22Rv1 (cell line): Measurements from ENCODE around the gene SMIM44.

Experiments
- ZFX ChIP-seq: fragments of 450-650 bp; IDR thresholded peaks from 2 replicates; pipeline ENCODE4 v1.6.1; 2017; ENCODE audit warnings: antibody characterized with exemption, borderline replicate concordance
- TF ChIP-seq, protein P1 (sequence below): fragments of 450-650 bp; IDR thresholded peaks from 2 replicates; pipeline ENCODE4 v1.5.1; 2017; ENCODE audit warnings: mild to moderate bottlenecking

DNA sequence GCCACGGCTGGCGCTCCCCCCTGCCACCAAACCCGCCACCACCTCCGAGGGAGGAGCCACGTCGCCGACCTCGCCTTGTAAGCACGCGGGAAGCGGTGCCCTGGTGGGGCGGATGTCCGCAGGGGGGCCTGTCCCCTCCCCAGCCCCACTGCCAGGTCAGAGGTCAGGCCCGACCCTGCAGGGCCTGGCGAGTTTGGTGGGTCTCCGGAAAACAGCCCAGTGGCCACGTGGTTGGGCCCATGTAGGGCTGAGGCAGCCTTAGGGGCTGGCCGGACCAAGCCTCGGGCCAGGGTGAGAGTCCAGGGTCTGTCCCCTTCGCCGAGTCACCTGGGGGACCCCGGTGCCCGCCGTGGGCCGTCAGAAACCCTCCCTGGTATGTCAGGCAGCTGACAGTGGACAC is 29.4 kb downstream of the SMIM44 start:
- TF ChIP-seq, protein P1, sequence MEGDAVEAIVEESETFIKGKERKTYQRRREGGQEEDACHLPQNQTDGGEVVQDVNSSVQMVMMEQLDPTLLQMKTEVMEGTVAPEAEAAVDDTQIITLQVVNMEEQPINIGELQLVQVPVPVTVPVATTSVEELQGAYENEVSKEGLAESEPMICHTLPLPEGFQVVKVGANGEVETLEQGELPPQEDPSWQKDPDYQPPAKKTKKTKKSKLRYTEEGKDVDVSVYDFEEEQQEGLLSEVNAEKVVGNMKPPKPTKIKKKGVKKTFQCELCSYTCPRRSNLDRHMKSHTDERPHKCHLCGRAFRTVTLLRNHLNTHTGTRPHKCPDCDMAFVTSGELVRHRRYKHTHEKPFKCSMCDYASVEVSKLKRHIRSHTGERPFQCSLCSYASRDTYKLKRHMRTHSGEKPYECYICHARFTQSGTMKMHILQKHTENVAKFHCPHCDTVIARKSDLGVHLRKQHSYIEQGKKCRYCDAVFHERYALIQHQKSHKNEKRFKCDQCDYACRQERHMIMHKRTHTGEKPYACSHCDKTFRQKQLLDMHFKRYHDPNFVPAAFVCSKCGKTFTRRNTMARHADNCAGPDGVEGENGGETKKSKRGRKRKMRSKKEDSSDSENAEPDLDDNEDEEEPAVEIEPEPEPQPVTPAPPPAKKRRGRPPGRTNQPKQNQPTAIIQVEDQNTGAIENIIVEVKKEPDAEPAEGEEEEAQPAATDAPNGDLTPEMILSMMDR, result no peak
- TF ChIP-seq ZFX, result no peak
